Testis (tissue), 3 donors: Measurements from ENCODE around the gene AP5B1. TPM values are rescaled to one million over a fixed set of nuclear protein-coding genes. Genes with fewer than 3 reads are reported as not detected.

Source experiments
- DNase-seq: peaks from one replicate; pipeline ENCODE4 v3.0.0-alpha.2; 2019
- H3K27ac ChIP-seq, 2 donors: fragments of 200-600 bp; sonication (generic); one replicate each; pipeline ENCODE4 v1.5.1; 2019
- H3K27me3 ChIP-seq: fragments of 200-600 bp; sonication (generic); one replicate; pipeline ENCODE4 v1.5.1; 2019
- H3K36me3 ChIP-seq: fragments of 200-600 bp; sonication (generic); one replicate; pipeline ENCODE4 v1.5.1; 2017; ENCODE audit warnings: low read depth; ENCODE audit errors: missing control alignments
- H3K4me1 ChIP-seq: fragments of 200-600 bp; sonication (generic); one replicate; pipeline ENCODE4 v1.5.1; 2019
- H3K4me3 ChIP-seq, 2 donors: fragments of 200-600 bp; sonication (generic); one replicate each; pipeline ENCODE4 v1.5.1; 2017 to 2019
- H3K9me3 ChIP-seq: fragments of 200-600 bp; sonication (generic); one replicate; pipeline ENCODE4 v1.5.1; 2017
- POLR2A ChIP-seq: fragments of 450-650 bp; IDR thresholded peaks from one replicate; pipeline ENCODE4 v1.6.1; 2017; ENCODE audit warnings: antibody characterized with exemption, mild to moderate bottlenecking, moderate library complexity
- WGBS, 2 donors: methylation state at CpG; one replicate each; pipeline ENCODE4 v1.1.5; 2018; 5-methylcytosine and 5-hydroxymethylcytosine counted together
- intact Hi-C: fragments of 100-400 bp; cut with DNase I; formaldehyde crosslinking; loops from one replicate; pipeline ENCODE4 v1.15.1; 2023; ENCODE audit warnings: low total_unique reads
- polyA plus RNA-seq: library from polyadenylated mRNA; stranded (reverse); fragments of 350-450 nt; fragmentation: Illumina TruSeq; extraction: RNeasy Lipid Tissue Mini Kit (QIAGEN cat#74804); gene quantifications from one replicate; pipeline ENCODE4 v1.2.3, GENCODE V29; 2014; ENCODE audit warnings: low read depth, low replicate concordance; ENCODE audit not compliant: insufficient read depth
- total RNA-seq, 2 donors: library from RNA; depleted of rRNA; stranded (reverse); fragments of >200 nt; gene quantifications; one replicate each; pipeline ENCODE4 v1.2.3, GENCODE V29; 2016
- TF ChIP-seq, protein P1 (sequence below), 3 experiments: fragments of 450-650 bp in 2 of 3; fragments of 200-600 bp in 1 of 3; sonication (generic) in 1 of 3; IDR thresholded peaks; one replicate each; pipeline ENCODE4 v1.5.1; 2016 to 2019; ENCODE audit warnings: antibody characterized with exemption in 3 of 3, mild to moderate bottlenecking in 2 of 3, moderate library complexity in 1 of 3

Gene AP5B1
- total and polyA plus RNA-seq, 3 donors from 2014 or later, result 4.5 to 14.8 (median 13.5) TPM

DNA sequence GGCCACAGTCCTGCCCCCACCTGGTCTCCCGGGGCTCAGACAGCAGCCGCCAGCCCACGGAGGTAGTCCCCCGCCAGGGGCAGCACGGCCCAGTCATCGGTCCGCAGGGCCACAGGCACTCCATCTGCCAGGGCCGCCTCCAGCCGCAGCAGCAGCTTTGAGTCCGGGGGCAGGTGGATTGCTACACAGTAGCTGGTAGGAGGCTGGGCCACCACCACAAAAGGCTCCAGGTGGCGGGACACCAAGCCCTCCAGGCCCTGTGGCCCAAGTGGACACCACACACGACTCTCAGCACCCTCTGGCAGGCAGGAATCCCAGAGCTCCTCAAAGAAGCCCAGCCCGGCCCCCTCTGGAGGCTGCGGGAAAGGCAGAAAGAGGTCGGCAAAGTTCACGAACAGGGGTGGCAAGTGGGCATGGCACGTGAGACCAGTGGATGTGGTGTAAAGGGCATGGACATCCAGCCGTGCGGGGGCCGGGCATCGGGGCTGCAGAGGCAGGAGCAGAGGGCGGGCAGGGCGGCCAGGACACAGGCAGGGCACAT lies 2.9 kb downstream of the AP5B1 start:
- H3K27ac ChIP-seq, result no peak overlapping the region
- TF ChIP-seq, protein P1, sequence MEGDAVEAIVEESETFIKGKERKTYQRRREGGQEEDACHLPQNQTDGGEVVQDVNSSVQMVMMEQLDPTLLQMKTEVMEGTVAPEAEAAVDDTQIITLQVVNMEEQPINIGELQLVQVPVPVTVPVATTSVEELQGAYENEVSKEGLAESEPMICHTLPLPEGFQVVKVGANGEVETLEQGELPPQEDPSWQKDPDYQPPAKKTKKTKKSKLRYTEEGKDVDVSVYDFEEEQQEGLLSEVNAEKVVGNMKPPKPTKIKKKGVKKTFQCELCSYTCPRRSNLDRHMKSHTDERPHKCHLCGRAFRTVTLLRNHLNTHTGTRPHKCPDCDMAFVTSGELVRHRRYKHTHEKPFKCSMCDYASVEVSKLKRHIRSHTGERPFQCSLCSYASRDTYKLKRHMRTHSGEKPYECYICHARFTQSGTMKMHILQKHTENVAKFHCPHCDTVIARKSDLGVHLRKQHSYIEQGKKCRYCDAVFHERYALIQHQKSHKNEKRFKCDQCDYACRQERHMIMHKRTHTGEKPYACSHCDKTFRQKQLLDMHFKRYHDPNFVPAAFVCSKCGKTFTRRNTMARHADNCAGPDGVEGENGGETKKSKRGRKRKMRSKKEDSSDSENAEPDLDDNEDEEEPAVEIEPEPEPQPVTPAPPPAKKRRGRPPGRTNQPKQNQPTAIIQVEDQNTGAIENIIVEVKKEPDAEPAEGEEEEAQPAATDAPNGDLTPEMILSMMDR (IDR thresholded peaks at IDR 0.05), result no peak
- TF ChIP-seq POLR2A, result no peak
- DNase-seq, result peak; percentile 7
- peaks cover 4% of the 10 kb centered on the region for H3K4me1 ChIP-seq
- H3K4me3 ChIP-seq, result no peak overlapping the region
- H3K9me3 ChIP-seq, result no peaks in the 10 kb centered on the region
- no peaks in the 10 kb centered on the region for H3K36me3 ChIP-seq
- no peaks in the 10 kb centered on the region for H3K27me3 ChIP-seq
- WGBS, 2 donors, result 84 to 92% methylated on average over 11 to 22 of the region's 23 CpGs
- intact Hi-C loops, result no loop called here

DNA sequence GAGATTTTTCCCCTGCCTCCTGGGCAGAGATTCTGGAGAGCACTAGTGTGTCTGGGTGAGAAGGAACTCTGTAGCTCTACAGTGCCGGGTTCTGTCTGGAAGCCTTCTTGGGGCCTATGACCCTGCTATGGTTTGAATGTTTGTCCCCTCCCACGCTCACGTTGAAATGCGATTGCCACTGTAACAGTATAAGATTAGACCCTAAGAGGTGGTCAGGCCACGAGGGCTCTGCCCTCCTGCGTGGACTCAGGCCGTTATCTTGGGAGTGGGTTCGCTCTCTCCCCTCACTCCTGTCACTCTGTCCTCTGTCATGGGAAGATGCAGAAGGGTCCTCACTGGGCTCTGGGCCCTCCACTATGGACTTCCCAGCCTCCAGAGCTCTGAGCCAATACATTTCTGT lies 3.5 kb downstream of the AP5B1 start:
- peaks cover 4% of the 10 kb centered on the region for H3K4me1 ChIP-seq
- H3K27me3 ChIP-seq, result no peaks in the 10 kb centered on the region
- H3K27ac ChIP-seq, result no peak overlapping the region
- TF ChIP-seq POLR2A, result no peak
- TF ChIP-seq, protein P1 (IDR thresholded peaks at IDR 0.05), result no peak
- no peaks in the 10 kb centered on the region for H3K9me3 ChIP-seq
- intact Hi-C loops, result no loop called here
- H3K36me3 ChIP-seq, result no peaks in the 10 kb centered on the region
- DNase-seq, result peak; percentile 9
- H3K4me3 ChIP-seq, result no peak overlapping the region
- WGBS, 2 donors, result 84 to 86% methylated on average over 7 to 8 of the region's 8 CpGs

DNA sequence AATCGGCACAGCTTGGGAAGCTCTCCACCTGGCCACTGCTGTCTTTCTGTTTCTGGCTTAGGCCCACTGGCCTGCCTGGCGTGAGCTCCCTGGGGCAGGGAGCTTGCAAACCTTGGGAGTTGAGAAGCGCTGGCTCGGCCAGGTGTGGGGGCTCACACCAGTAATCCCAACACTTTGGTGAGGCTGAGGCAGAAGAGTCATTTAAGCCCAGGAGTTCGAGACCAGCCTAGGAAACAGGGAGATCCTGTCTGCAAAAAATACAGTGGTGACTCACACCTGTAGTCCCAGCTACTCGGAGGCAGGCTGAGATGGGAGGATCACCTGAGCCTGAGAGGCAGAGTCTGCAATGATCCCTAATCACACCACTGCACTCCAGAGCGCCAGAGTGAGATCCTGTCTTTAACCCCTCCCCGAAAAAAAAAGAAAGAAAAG lies 4.0 kb downstream of the AP5B1 start:
- TF ChIP-seq, protein P1 (IDR thresholded peaks at IDR 0.05), result no peak
- no peak for TF ChIP-seq POLR2A
- H3K9me3 ChIP-seq, result no peaks in the 10 kb centered on the region
- peaks cover 4% of the 10 kb centered on the region for H3K4me1 ChIP-seq
- 87 to 92% methylated on average over 8 of the region's 8 CpGs for WGBS, 2 donors
- H3K36me3 ChIP-seq, result no peaks in the 10 kb centered on the region
- intact Hi-C loops, result no loop called here
- no peak for DNase-seq
- no peak overlapping the region for H3K4me3 ChIP-seq
- H3K27me3 ChIP-seq, result no peaks in the 10 kb centered on the region
- H3K27ac ChIP-seq, result no peak overlapping the region

DNA sequence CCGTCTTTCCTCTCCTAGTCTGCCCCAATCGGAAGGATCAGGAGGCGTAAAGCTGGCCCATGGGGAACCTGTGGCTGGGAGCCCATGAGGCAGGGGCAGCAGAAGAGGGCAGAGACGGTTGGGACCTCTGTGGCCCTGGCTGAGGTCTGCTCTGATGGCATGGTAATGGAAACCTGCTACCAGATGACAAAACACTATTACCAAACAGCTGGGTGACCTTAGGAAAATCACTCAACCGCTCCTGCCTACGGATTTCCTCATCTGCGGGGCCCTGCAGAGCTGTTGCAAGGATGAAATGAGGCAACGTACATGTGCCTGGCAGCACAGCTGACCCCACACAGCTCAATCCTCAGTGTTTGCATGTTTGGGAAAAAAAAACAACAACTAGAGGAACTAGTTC lies 4.6 kb downstream of the AP5B1 start:
- DNase-seq, result no peak
- no peaks in the 10 kb centered on the region for H3K27me3 ChIP-seq
- H3K36me3 ChIP-seq, result no peaks in the 10 kb centered on the region
- H3K27ac ChIP-seq, result no peak overlapping the region
- no peaks in the 10 kb centered on the region for H3K4me1 ChIP-seq
- H3K9me3 ChIP-seq, result no peaks in the 10 kb centered on the region
- intact Hi-C loops, result no loop called here
- WGBS, 2 donors, result 70 to 89% methylated on average over 2 to 8 of the region's 8 CpGs
- TF ChIP-seq, protein P1 (IDR thresholded peaks at IDR 0.05), result no peak
- TF ChIP-seq POLR2A, result no peak
- H3K4me3 ChIP-seq, result no peak overlapping the region
